Measurements from ENCODE around the gene INHBE.

DNA sequence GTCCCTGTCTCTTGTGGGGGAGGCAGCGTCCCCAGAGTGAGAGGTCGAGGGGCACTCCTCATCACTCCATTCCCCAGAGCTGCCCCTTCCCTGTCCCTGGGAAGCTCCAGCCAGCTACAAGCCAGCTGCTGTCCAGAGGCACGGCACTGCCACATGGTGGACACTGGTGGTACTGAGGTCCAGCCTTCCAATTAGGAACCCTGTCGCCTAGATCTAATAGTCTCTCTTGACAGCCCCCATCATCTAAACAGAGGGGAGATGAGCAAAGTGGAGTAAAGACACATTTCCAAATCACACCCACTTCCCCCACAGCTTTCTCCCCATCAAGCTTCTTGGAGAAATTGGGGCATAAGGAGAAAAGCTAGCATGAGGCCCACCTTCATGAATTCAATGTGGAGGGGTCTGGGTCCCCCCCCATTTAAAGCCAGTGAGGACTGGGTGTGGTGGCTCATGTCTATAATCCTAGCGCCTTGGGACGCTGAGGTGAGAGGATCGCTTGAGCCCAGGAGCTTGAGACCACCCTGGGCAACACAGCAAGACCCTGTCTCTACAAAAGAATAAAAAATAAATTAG is 2.1 kb upstream of the INHBE start:
- TF ChIP-seq POLR2A (IDR thresholded peaks at IDR 0.05; ENCODE audit: low read depth) (no peak), CTCF (IDR thresholded peaks at IDR 0.05) (peak; percentile 91 to 97 (median 93)), EP300 (IDR thresholded peaks at IDR 0.05) (no peak), POLR2AphosphoS5 (IDR thresholded peaks at IDR 0.05) (no peak)

Measured in esophagus muscularis mucosa (tissue), 4 donors.